GM12891 (cell line): ENCODE measurements around the gene ERGIC3.
"Not testable (repeated sequence)": the region's sequence is repeated elsewhere in the genome, so short reads cannot be mapped to it uniquely, and the experiment has no call there.

ENCODE experiments used
- PAX5 ChIP-seq: IDR thresholded peaks from 2 replicates; pipeline ENCODE4 v1.6.1; 2011; ENCODE audit warnings: low read length, moderate library complexity, mild to moderate bottlenecking; ENCODE audit not compliant: insufficient read depth, severe bottlenecking
- POLR2A ChIP-seq: IDR thresholded peaks from 2 replicates; pipeline ENCODE4 v1.6.1; 2011; ENCODE audit warnings: low read depth, low read length, control low read depth
- POLR2AphosphoS5 ChIP-seq: IDR thresholded peaks from 2 replicates; pipeline ENCODE4 v1.6.1; 2011; ENCODE audit warnings: low read depth, low read length, control low read depth
- TAF1 ChIP-seq: IDR thresholded peaks from 2 replicates; pipeline ENCODE4 v1.6.1; 2011; ENCODE audit warnings: low read depth, low read length, control low read depth

GRCh38 chr20:35544941-35545340 is 3.1 kb downstream of the ERGIC3 start:
- TF ChIP-seq POLR2A, POLR2AphosphoS5, TAF1, PAX5: not testable (repeated sequence)
